Central memory CD8-positive, alpha-beta T cell (primary cell): ENCODE measurements around the gene MYO1E.
"Not testable (repeated sequence)": the region's sequence is repeated elsewhere in the genome, so short reads cannot be mapped to it uniquely, and the experiment has no call there.

Experiments
- ATAC-seq: fragments of 150-1000 bp; cut with Tn5 transposase; replicated peaks from 2 replicates; pipeline ENCODE4 v1.10.0; 2022; ENCODE audit warnings: mild to moderate bottlenecking, moderate FRiP score, moderate number of reproducible peaks; ENCODE audit not compliant: poor library complexity, severe bottlenecking; ENCODE audit errors: extremely low read depth
- DNase-seq, 2 donors: peaks; one replicate each; pipeline ENCODE4 v3.0.0; 2021; ENCODE audit warnings: low spot score in 2 of 2
- H3K27ac Mint-ChIP-seq: one replicate; pipeline ENCODE4 v1.8.0; 2022; ENCODE audit warnings: low read depth, mild to moderate bottlenecking, moderate library complexity, mixed read lengths
- H3K27me3 Mint-ChIP-seq: one replicate; pipeline ENCODE4 v1.8.0; 2022; ENCODE audit warnings: mixed read lengths
- H3K36me3 Mint-ChIP-seq: one replicate; pipeline ENCODE4 v1.8.0; 2022; ENCODE audit warnings: mild to moderate bottlenecking, moderate library complexity, mixed read lengths; ENCODE audit not compliant: insufficient read depth
- H3K4me1 Mint-ChIP-seq: one replicate; pipeline ENCODE4 v1.8.0; 2022; ENCODE audit warnings: mixed read lengths
- H3K4me3 Mint-ChIP-seq: one replicate; pipeline ENCODE4 v1.8.0; 2022; ENCODE audit warnings: mild to moderate bottlenecking, moderate library complexity, mixed read lengths
- H3K9me3 Mint-ChIP-seq: one replicate; pipeline ENCODE4 v1.8.0; 2022; ENCODE audit warnings: mixed read lengths

The MYO1E gene

DNA sequence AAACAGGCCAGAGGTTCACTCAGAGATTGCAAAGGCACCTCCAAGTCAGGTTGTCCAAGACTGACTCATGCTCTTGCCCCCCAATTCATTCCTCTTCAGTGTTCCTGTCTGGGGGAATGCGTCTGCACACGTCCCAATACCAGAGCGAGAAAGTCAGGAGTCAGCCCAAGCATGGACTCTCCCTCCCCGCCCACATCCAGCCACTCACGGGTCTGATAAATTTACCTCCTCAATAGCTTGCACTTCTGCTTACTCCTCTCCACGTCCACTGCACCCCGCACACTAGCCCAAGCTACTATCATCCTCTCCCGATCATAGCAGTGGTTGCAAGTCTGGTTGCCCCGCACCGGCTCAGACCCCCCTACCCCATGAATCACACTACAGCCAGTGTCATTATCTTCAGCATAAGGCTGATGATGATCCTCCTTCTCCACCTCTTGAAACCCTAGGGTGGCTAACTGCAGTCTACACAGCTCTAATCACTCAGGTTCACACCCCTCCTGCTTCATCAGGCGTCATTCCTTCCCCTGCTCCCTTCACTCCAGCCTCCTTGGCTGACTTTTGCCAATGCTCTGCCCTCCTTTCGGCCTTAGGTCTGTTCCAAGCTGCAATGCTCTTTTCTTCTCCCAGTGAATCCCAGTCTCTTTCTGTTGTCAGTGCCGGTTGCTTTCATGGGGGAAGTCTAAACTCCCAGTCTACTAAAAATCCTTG is 27.6 kb upstream of the MYO1E start:
- DNase-seq (no peak), ATAC-seq (no peak)
- Mint-ChIP-seq H3K36me3 (peaks cover 1% of the 10 kb centered on the region), H3K4me1 (no peaks in the 10 kb centered on the region), H3K4me3 (no peak overlapping the region), H3K27ac (no peak overlapping the region), H3K9me3 (no peaks in the 10 kb centered on the region), H3K27me3 (peaks cover 59% of the 10 kb centered on the region)

DNA sequence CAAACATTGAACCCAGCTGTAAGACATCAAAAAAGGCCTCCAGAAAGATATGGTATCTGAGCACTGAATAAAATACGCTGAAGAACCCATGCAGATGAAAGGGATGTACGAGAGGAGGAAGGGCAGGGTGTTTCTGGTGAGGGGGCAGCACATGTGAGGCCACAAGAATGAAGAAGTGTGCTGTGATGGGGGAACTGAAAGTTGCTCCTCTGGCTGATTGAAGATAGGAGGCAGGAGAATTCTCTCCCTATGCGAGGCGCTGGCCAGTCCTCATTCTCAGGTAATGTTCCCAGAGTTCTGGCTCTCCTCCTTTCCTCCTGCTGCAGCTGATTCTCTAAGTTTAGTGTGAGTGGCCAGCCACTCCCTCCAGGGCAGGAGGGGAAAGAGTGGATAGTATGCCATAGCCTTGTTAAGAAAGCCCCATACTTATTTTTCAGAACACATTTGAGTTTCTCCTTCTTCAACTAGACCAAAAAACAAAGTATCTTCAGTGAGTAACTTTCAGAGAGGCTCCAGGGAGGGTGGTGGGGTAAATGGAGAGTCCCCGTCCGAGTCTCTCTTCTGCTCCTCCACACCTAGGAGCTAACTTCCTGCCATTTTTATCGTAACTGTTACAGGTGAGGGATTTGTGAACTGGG is 26.9 kb upstream of the MYO1E start:
- peak; percentile 40 for ATAC-seq
- Mint-ChIP-seq H3K27ac (no peak overlapping the region), H3K4me3 (no peak overlapping the region), H3K36me3 (peaks cover 1% of the 10 kb centered on the region), H3K4me1 (no peaks in the 10 kb centered on the region), H3K27me3 (peaks cover 52% of the 10 kb centered on the region), H3K9me3 (no peaks in the 10 kb centered on the region)
- no peak for DNase-seq

DNA sequence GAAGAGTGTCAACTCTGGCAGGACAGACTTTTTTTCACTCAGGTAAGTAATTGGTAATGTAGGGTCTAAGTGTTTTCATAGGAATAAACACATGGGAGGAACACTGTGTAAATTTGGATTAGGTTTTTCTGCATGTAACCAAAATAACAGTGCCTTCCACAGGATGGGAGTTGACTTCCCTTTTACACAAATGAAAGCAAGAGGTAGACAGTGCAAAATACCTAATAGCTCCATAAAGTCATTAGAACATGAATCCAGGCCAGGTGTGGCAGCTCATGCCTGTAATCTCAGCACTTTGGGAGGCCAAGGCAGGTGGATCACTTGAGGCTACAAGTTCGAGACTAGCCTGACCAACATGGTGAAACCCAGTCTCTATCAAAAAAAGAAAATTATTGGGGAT is 25.5 kb upstream of the MYO1E start:
- Mint-ChIP-seq H3K9me3 (no peaks in the 10 kb centered on the region), H3K36me3 (peaks cover 1% of the 10 kb centered on the region), H3K4me3 (no peak overlapping the region), H3K27me3 (peaks cover 51% of the 10 kb centered on the region), H3K4me1 (no peaks in the 10 kb centered on the region), H3K27ac (no peak overlapping the region)
- DNase-seq (no peak), ATAC-seq (no peak)

DNA sequence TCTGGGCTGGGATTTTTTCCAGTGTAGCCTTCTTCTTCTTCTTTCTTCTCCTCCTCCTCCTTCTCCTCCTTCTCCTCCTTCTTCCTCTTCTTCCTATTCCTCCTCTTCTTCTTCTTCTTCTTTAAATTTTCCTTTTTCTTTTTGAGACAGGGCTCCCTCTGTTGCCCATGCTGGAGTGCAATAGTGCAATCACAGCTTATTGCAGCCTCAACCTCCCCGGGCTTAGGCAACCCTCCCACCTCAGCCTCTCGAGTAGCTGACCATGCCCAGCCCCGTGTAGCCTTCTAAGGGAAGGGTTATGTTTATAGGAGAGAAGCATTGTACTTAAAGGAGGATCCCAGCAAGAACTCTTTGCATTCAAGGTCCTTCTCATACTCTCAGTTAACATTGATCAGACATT is 24.0 kb upstream of the MYO1E start:
- Mint-ChIP-seq H3K27ac (no peak overlapping the region), H3K27me3 (peaks cover 54% of the 10 kb centered on the region), H3K4me3 (no peak overlapping the region)

DNA sequence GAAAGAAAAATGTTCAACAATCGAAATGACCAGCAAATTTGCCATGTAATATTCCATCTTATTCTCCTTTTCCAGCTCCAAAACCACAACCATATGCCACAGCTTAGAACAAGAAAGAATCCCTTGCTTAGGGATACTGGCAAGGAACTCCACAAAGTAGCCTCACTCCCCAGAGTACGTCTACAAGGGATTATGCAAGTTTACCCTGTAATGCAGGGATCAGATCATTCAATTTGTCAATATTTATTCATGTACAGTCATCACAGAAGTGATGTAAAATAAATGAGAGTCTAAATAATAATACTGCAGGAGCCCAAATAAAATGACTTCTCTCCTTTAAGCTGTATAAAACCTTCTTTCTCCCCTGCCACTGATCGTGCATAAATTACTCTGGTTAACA is 23.5 kb upstream of the MYO1E start:
- Mint-ChIP-seq H3K27ac (no peak overlapping the region), H3K4me3 (no peak overlapping the region), H3K9me3 (no peaks in the 10 kb centered on the region), H3K4me1 (no peaks in the 10 kb centered on the region), H3K36me3 (peaks cover 1% of the 10 kb centered on the region), H3K27me3 (peaks cover 50% of the 10 kb centered on the region)
- ATAC-seq (no peak), DNase-seq (no peak)

More for the DNA sequence above, 24.0 kb upstream of the MYO1E start:
- no peaks in the 10 kb centered on the region for H3K9me3 Mint-ChIP-seq
- H3K36me3 Mint-ChIP-seq = peaks cover 1% of the 10 kb centered on the region
- DNase-seq = no peak
- no peak for ATAC-seq
- no peaks in the 10 kb centered on the region for H3K4me1 Mint-ChIP-seq

DNA sequence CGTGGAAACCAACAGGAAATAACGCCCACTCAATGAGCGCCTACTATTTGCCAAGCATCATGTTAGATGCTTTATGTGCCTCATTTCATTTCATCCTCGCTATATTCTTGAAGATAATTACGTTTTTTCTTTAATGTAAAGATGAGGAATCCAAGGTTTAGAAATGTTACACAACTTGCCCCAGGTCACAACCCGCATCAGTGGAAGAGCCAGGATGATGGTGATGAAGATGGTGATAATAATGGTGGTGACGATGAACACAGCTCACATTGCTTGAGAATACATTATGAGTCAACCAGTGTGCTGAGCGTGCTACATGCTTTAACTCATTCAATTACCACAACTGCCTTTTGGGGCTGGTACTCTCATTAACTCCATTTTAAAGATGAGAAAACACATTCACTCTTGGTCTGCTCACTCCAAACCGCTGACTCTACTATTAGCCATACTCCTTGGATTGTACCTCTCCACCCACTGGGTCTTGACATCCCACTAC is 21.5 kb upstream of the MYO1E start:
- Mint-ChIP-seq H3K4me3 (no peak overlapping the region), H3K9me3 (no peaks in the 10 kb centered on the region), H3K27ac (no peak overlapping the region), H3K27me3 (peaks cover 34% of the 10 kb centered on the region), H3K36me3 (peaks cover 1% of the 10 kb centered on the region), H3K4me1 (no peaks in the 10 kb centered on the region)
- ATAC-seq = no peak
- no peak for DNase-seq

DNA sequence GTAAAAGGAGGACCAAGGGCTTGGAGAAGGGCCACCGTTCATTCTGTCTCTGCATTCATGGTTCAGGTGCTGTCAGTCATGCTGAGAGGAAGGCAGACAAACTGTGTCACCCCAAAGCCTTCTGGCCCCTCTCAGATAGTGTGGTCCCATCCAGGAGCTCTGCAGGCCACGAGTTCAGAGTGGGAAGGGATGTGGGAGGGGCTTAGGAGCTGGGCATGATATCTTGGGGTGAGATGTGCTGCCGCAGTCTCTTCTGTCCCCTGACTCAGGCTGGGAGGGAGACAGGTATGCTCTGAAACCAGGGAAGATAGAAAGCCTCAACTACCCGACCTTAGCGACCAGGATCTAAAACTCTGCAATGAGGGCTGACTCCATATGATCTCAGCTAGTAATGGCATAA is 19.6 kb upstream of the MYO1E start:
- no peak overlapping the region for H3K27ac Mint-ChIP-seq
- H3K27me3 Mint-ChIP-seq = peaks cover 25% of the 10 kb centered on the region
- H3K4me1 Mint-ChIP-seq = no peaks in the 10 kb centered on the region
- H3K4me3 Mint-ChIP-seq = no peak overlapping the region
- DNase-seq (no peak), ATAC-seq (no peak)
- H3K9me3 Mint-ChIP-seq = no peaks in the 10 kb centered on the region
- no peaks in the 10 kb centered on the region for H3K36me3 Mint-ChIP-seq

DNA sequence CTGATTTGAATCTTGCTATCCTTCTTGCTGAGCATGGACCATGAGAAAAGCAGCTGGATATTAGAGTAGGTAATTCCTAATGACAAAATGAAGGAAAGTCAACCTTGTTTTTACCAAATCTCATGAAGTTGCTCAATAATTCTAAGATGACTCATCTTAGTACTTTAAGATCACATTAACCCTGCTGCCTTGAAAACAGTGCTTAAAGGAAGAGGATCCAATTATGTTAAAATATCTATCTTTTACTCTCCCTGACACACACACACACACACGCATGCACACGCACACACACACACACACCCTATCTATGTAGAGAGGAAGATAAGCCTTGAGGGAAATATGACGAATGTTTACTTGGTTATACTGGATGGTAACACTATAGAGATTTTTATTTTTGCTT is 16.0 kb upstream of the MYO1E start:
- H3K36me3 Mint-ChIP-seq = peaks cover 2% of the 10 kb centered on the region
- H3K4me1 Mint-ChIP-seq = peaks cover 6% of the 10 kb centered on the region
- H3K9me3 Mint-ChIP-seq = no peaks in the 10 kb centered on the region
- no peak for DNase-seq
- peaks cover 7% of the 10 kb centered on the region for H3K27me3 Mint-ChIP-seq
- no peak overlapping the region for H3K4me3 Mint-ChIP-seq
- ATAC-seq = no peak
- no peak overlapping the region for H3K27ac Mint-ChIP-seq

DNA sequence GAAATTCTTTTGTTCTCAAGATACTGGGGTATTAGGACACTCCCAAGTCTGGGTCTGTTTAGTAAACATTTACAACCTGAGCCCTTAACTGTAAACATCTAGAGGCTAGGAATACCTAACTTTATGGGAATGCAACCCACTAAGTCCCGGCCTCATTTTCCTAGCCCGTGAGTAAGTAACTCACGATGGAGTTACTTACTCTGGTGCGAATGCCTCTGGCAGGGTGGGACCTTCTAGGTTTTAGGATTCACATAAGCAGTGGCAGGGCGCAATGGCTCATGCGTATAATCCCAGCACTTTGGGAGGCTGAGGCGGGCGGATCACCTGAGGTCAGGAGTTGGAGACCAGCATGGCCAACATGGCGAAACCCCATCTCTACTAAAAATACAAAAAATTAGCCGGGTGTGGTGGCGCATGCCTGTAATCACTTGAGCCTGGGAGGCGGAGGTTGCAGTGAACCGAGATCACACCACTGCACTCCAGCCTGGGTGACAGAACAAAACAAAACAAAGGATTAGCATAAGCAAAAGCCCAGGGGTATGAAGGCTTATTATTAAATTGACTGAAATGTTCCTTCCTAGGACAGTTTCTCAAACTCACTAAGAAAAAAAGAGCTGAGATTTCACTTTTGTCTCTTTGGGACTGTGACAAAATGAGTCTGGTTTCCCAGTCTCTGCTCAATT is 14.7 kb upstream of the MYO1E start:
- not testable (repeated sequence) for H3K27me3 Mint-ChIP-seq, H3K4me3 Mint-ChIP-seq, H3K4me1 Mint-ChIP-seq, ATAC-seq, H3K9me3 Mint-ChIP-seq, DNase-seq, H3K27ac Mint-ChIP-seq, H3K36me3 Mint-ChIP-seq

DNA sequence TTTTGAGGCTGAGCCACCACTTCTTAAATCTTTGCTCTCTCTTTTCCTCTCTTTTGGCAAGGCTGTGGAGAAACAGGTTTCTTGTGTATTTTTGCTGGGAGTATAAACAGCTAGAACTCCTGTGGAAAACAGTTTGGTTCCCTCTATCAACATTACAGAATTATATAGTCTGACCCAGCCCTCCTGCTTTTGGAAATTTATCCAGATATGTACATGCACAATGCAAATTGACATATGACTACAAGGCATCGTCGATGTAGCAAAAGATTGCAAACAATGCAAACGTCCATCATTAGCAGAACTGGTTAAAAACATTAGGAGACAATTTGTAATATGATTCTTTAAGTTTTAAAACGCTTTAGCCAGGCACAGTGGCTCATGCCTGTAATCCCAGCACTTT is 12.5 kb upstream of the MYO1E start:
- Mint-ChIP-seq H3K27ac (no peak overlapping the region), H3K9me3 (no peaks in the 10 kb centered on the region), H3K27me3 (no peaks in the 10 kb centered on the region), H3K4me3 (peak overlapping the region; percentile 48), H3K36me3 (peaks cover 4% of the 10 kb centered on the region), H3K4me1 (peaks cover 6% of the 10 kb centered on the region)
- ATAC-seq (no peak), DNase-seq (no peak)

DNA sequence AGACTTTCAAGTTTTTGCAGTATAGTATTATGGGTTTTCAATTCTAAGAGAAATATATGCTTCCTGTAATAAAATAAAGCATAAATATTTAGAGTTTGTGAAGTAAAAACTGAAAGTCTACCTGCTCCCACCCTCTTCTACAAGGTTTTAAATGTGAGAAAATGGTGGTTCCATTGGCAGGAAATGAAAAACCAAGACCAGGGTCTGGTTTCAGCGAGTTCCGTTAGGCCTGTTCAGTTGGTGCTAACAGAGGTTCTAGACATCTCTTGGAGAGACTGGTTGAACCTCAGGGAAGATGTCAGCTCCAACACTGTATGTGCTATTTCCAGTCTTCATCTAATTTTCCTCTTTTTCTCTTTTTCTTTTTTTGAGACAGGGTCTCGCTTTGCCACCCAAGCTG is 11.8 kb upstream of the MYO1E start:
- DNase-seq (peak in 1 of 2 donors; percentile 33), ATAC-seq (peak; percentile 92)
- Mint-ChIP-seq H3K4me1 (peaks cover 6% of the 10 kb centered on the region), H3K4me3 (no peak overlapping the region), H3K36me3 (peaks cover 4% of the 10 kb centered on the region), H3K27me3 (no peaks in the 10 kb centered on the region), H3K9me3 (no peaks in the 10 kb centered on the region), H3K27ac (no peak overlapping the region)

DNA sequence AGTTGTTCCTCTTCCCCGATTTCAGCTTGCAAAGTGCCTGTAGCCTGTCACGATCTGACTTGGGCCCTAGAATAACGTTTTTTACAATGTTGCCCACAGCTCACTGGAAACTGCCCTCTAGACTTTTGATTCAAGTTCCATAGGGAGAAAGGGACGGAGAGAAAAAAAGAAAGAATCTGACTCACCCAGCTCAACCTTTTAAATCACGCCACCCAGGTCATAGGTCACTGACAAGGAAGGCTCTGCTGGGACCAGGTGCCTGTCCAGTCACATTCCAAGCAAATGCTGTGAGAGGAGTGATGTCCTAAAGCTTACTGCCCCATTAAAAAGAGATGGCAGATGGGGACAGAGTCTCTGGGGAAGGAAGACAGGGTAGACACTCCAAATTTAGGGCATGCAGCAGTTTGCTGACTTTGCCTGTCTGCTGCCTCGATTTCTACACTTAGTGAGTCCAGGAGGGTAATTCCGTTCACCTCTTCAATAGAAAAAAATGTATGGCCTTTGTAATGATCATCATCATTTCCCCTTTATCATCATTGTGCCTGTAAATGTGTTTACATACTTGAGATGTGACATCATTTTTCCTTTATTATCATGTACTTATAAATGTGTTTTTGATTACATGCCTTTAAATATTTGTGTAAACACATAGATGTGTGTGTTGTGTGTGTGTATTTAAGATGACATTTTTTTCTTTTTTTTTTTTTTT is 8.4 kb upstream of the MYO1E start:
- no peak overlapping the region for H3K27ac Mint-ChIP-seq
- H3K9me3 Mint-ChIP-seq = no peaks in the 10 kb centered on the region
- no peaks in the 10 kb centered on the region for H3K27me3 Mint-ChIP-seq
- DNase-seq (no peak), ATAC-seq (no peak)
- peaks cover 4% of the 10 kb centered on the region for H3K36me3 Mint-ChIP-seq
- H3K4me3 Mint-ChIP-seq = no peak overlapping the region
- peaks cover 6% of the 10 kb centered on the region for H3K4me1 Mint-ChIP-seq
